GM13977 (cell line): Measurements from ENCODE around the gene LVRN.
A peak's percentile ranks its signal among the peaks of the same experiment; 100 is the strongest.

Source experiments
- DNase-seq: peaks from one replicate; pipeline ENCODE4 v3.0.0; 2012; ENCODE audit warnings: low spot score
- CTCF ChIP-seq: IDR thresholded peaks from 2 replicates; pipeline ENCODE4 v1.5.1; 2012; ENCODE audit warnings: mild to moderate bottlenecking, control low read depth; ENCODE audit not compliant: insufficient read depth; ENCODE audit errors: extremely low read depth, missing control alignments
- in situ Hi-C: fragments of 300-500 bp; cut with MboI; formaldehyde crosslinking; loops from one replicate; pipeline ENCODE4 v1.12.0; 2022; ENCODE audit warnings: low sequenced_read_pairs, low pct_unique_long_range_greater_than_20kb, mixed read lengths, inconsistent platforms; ENCODE audit not compliant: unreplicated experiment

LVRN gene

GRCh38 chr5:116037236-116037822 lies 75.1 kb downstream of the LVRN start:
- peak; percentile 19 for TF ChIP-seq CTCF
- DNase-seq, result no peak
- in situ Hi-C loops, result no loop called here

GRCh38 chr5:116038817-116039216 lies 76.5 kb downstream of the LVRN start:
- peak; percentile 34 for DNase-seq
- in situ Hi-C loops, result no loop called here
- TF ChIP-seq CTCF, result no peak

- in situ Hi-C loops, result no loop called here
- TF ChIP-seq CTCF, result no peak
- no peak for DNase-seq
Measured at GRCh38 chr5:116042375-116042774, 80.1 kb downstream of the LVRN start.

GRCh38 chr5:116044073-116044472 lies 81.8 kb downstream of the LVRN start:
- no peak for TF ChIP-seq CTCF
- DNase-seq, result no peak
- in situ Hi-C loops, result no loop called here

- DNase-seq, result no peak
- in situ Hi-C loops, result no loop called here
- TF ChIP-seq CTCF, result no peak
Measured at GRCh38 chr5:116045821-116046220, 83.5 kb downstream of the LVRN start.

GRCh38 chr5:116046261-116046660 lies 84.0 kb downstream of the LVRN start:
- no peak for TF ChIP-seq CTCF
- DNase-seq, result no peak
- in situ Hi-C loops, result no loop called here

GRCh38 chr5:116046823-116047222 lies 84.5 kb downstream of the LVRN start:
- in situ Hi-C loops, result no loop called here
- no peak for DNase-seq
- no peak for TF ChIP-seq CTCF
